ENCODE measurements around the gene CDCP2.

The CDCP2 gene

GRCh38 chr1:54152696-54153095, at the start of gene CDCP2:
Gene CDCP2, minus strand, starts transcription at chr1:54153000. Its CDS starts 78 bp downstream, at chr1:54152922.
- DNase-seq (ENCODE audit: low read depth), result no peak

GRCh38 chr1:54200519-54200997, 47.8 kb upstream of the CDCP2 start:
- DNase-seq (ENCODE audit: low read depth), result no peak

DNA sequence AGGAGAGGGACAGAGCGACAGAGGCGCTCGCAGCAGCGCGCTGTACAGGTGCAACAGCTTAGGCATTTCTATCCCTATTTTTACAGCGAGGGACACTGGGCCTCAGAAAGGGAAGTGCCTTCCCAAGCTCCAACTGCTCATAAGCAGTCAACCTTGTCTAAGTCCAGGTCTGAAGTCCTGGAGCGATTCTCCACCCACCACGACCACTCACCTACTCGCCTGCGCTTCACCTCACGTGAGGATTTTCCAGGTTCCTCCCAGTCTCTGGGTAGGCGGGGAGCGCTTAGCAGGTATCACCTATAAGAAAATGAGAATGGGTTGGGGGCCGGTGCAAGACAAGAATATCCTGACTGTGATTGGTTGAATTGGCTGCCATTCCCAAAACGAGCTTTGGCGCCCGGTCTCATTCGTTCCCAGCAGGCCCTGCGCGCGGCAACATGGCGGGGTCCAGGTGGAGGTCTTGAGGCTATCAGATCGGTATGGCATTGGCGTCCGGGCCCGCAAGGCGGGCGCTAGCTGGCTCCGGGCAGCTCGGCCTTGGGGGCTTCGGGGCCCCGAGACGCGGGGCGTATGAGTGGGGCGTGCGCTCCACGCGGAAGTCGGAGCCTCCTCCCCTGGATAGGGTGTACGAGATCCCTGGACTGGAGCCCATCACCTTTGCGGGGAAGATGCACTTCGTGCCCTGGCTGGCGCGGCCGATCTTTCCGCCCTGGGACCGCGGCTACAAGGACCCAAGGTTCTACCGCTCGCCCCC, 47.1 kb upstream of the CDCP2 start, which contains the start of the genes CYB5RL and MRPL37:
TSS of gene CYB5RL (minus strand) at position 266 of the 754 bp plus-strand sequence. CDS start 4,414 bp downstream, outside the sequence.
TSS of gene MRPL37 (plus strand) at position 403 of the 754 bp plus-strand sequence. CDS start at position 480, 77 bp downstream.
- DNase-seq (ENCODE audit: low read depth), result peak; percentile 96

DNA sequence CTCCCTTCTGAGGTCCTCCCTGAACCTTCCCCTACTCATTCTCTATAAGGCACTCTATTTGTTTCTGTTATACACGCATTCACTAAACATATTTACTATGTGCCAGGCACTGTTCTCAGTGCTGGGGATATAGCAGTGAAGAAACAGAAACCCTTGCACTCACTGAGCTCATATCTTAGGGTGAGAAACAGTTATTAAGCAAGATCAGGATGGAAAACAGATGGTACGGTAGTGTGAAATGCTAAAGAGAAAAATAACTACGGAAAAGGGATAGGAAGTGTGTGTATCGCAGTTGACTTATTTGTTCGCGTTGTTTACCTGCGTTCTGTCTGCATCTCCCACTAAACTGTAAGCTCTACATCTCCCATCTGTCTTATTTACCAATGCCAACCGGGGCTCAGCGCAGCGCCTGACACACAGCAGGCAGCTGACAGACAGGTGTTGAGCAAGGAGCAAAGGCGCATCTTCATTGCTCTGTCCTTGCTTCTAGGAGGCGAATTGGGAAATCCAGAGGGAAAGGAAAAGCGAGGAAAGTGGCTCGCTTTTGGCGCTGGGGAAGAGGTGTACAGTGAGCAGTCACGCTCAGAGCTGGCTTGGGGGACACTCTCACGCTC, 46.5 kb upstream of the CDCP2 start:
- no peak for DNase-seq (ENCODE audit: low read depth)

DNA sequence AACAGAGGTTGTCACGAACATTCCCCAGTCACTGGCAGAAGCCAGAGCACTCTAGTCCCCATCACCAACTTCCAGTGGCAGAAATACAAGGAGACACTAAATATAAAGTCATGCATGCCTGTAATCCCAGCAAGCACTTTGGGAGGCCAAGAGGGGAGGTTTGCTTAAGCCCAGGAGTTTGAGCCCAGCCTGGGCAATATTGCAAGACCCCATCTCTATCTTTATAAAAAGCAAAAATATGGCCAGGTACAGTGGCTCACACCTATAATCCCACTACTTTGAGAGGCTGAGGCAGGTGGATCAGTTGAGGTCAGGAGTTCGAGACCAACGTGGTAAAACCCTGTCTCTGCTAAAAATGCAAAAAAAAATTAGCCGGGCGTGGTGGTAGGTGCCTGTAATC, 40.7 kb upstream of the CDCP2 start:
- DNase-seq (ENCODE audit: low read depth), result no peak

- no peak for DNase-seq (ENCODE audit: low read depth)
Observed at GRCh38 chr1:54191525-54191924, 38.7 kb upstream of the CDCP2 start.

DNA sequence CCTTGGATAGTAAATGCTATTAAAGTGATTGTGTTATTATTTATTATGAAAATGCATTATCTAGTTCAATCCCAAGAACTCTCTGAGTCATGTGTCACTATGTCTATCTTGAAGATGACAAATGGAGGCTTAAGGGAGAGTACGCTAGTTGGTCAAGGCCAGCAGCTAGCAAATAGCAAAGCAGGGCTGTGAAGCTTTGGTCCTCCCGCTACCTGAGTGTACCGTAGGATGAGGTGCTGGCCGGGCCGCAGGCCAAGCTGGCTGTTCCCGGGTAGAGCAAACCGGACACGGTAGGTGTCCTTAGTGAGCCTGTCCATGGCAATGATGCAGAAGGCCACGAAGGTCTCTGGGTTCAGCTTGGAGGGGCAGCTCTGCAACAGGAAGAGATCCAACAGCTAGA, 37.7 kb upstream of the CDCP2 start:
- DNase-seq (ENCODE audit: low read depth), result no peak

DNA sequence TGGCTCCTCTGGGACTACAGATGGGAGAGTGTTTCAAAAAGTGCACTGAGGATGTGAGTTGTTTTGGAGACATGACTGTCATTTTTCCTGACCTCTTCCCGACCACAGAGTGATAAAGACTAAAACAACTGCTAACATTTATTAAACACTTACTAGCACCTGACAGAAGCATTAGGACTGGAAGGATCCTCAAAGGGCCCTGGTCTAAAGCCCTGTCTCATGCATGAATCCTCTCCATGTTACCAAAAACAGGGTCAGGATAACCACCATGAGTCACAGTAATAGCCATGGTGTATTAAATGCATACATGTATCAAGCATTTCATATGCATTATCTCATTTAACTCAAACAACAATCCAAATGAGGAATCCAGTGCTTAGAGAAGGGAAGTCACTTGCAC, 35.5 kb upstream of the CDCP2 start:
- no peak for DNase-seq (ENCODE audit: low read depth)

GRCh38 chr1:54186056-54186455, 33.3 kb upstream of the CDCP2 start:
- no peak for DNase-seq (ENCODE audit: low read depth)

- DNase-seq (ENCODE audit: low read depth), result no peak
Observed at GRCh38 chr1:54180701-54181360, 28.0 kb upstream of the CDCP2 start.

GRCh38 chr1:54178296-54179070, 25.7 kb upstream of the CDCP2 start:
- DNase-seq (ENCODE audit: low read depth), result no peak

- DNase-seq (ENCODE audit: low read depth), result no peak
Observed at GRCh38 chr1:54177726-54178125, 24.9 kb upstream of the CDCP2 start.

DNA sequence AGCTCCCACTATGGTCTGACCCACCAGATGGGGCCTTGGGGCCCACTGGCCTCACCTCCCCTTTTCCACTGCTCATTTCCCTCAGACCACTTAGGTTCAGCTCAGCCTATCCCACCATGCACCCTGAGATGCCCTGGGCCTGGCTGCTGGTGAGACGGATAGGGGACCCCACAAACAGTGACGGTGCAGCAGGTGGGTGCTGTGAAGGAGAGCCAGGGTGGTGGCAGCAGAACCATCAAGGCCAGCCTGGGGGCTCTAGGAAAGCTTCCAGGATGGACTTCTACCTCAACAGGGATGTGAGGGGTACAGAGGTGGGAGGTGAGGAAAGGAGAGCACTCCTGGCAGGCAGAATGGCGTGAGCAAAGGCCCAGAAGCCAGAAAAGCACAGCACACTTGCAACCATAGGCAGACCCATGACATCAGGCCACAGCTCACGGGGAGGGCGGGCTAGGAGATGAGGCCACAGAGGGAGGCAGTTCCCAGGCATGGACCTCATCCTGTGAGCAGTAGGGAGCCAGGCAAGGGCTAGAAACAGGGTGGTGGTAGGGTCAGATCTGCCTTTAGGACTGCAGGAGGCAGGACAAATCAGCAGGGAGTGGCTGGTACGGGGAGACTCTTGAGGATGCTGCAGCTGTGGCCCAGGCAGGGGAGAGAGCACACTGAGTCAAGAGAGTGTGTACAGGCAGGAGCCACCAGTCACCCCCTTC, 24.0 kb upstream of the CDCP2 start:
- DNase-seq (ENCODE audit: low read depth), result no peak

GRCh38 chr1:54174106-54174505, 21.3 kb upstream of the CDCP2 start:
- no peak for DNase-seq (ENCODE audit: low read depth)

DNA sequence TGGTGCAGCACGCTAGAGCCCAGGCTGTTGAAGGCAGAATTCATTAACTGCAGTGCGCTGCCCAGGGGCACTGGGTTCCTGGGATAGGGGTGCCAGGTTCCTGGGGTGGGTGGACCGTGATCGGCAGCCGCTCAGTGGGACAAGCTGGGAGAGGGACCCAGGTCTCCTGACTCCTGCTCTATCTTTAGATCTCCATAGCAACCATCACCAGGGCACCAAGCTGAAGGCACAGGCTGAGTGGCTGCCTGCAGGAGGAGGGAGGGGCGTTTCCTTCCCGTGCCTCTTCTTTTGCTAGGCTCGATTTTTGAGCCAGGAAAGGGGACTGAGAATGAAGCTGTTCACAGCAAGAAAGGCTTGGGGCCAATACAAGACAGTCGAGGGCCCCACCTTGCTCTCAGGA, 20.9 kb upstream of the CDCP2 start:
- DNase-seq (ENCODE audit: low read depth), result no peak

DNA sequence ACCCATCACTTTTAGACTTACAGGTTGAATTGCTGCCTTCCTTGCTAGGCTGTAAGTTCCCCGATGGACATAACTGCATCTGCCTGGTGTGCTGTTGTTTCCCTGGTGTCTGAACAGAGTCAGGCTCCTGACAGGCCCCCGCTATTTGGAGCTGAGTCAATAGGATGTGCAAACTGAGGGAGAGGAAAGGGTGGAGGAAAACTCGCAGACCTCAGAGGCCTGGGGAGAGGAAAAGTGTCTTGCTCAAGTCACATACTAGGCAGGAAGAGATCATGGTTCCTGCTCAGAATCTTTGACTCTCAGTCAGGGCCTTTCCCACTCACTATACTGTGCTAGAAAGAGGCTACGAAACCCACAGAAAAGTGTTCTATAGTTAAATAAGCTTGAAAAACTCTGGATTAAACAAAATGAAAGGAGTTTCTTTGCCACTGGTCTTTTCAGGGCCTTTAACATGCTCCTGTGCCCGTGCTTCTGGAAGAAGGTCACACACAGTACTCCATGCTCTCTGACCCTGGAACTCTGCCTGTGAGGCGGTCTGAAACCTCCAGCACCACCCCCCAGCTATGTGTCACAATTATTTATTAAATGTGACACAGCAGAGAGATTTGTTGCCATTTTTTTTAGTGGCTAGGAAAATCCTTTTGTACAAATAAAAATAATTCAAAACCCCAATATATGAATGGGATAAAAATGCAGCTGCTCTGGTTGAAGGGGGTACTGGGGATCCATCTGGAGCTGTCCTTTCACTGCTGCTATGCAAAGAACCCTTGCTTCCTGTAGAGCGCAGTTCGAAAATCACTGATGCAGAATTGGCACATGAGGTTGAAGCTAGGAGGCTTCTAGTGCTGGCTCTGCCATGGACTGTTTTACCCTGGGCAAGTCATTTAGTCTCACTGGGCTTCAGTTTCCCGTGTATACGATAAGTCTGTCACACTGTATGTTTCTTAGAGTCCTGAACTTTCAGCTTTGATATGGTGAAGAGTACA, 20.1 kb upstream of the CDCP2 start:
- DNase-seq (ENCODE audit: low read depth), result no peak

DNA sequence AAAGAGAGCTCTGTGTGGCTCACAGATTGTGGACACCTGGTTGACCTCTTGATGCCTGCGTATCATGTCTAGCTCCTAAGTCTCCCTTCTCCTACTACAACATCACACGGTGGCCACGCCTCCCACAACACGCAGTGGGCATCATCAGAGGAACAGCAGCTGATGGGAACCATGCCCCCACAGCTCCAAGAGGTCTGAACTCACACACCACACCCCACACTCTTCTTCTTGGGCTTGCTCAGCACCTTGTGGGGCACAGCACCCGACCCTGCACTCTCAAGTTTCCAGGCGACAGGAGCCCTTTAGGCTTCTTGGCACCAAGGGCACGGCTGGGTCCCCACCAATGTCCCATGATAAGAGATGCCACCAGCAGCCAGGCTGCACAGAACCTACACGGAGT, 18.8 kb upstream of the CDCP2 start:
- no peak for DNase-seq (ENCODE audit: low read depth)

- DNase-seq (ENCODE audit: low read depth), result no peak
Observed at GRCh38 chr1:54171016-54171415, 18.2 kb upstream of the CDCP2 start.

DNA sequence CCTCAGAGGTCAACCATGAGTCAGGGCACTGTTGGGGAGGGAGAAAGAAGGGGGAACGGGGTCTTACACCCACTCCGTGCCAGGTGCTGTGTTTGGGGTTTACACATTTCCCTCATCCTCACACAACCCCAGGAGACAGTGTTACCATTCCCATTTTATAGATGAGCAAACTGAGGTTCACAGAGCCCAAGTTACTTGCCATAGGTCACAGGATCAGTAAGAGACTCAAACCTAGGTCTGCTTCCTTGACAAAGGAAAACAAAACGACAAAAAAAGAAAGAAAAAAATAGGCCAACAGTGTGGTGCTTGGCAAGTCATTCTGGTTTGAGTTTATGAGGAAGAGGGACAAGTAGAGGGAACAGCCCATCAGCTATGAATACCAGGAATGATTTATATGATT, 16.3 kb upstream of the CDCP2 start:
- no peak for DNase-seq (ENCODE audit: low read depth)

Measured in stromal cell of bone marrow (primary cell).